Ureter (tissue), 1 donor: Measurements from ENCODE around the gene RNF31. TPM values are rescaled to one million over a fixed set of nuclear protein-coding genes. Genes with fewer than 3 reads are reported as not detected.
A peak's percentile ranks its signal among the peaks of the same experiment; 100 is the strongest.
"Not testable (repeated sequence)": the region's sequence is repeated elsewhere in the genome, so short reads cannot be mapped to it uniquely, and the experiment has no call there.

Experiments
- DNase-seq: peaks from one replicate; pipeline ENCODE4 v3.0.0-alpha.2; 2020; ENCODE audit warnings: low spot score
- total RNA-seq: library from RNA; stranded (reverse); gene quantifications from one replicate; pipeline ENCODE4 v1.2.4, GENCODE V29; 2023
- donor health status: DM: yes; HTN: yes; CAD: no.

Gene RNF31
- 86.6 TPM for total RNA-seq

- DNase-seq = peak; percentile 99
Measured at GRCh38 chr14:24146978-24147760, at the start of gene RNF31. TSS of gene RNF31 (plus strand) at chr14:24147498. CDS start at chr14:24147699, 201 bp downstream.

DNA sequence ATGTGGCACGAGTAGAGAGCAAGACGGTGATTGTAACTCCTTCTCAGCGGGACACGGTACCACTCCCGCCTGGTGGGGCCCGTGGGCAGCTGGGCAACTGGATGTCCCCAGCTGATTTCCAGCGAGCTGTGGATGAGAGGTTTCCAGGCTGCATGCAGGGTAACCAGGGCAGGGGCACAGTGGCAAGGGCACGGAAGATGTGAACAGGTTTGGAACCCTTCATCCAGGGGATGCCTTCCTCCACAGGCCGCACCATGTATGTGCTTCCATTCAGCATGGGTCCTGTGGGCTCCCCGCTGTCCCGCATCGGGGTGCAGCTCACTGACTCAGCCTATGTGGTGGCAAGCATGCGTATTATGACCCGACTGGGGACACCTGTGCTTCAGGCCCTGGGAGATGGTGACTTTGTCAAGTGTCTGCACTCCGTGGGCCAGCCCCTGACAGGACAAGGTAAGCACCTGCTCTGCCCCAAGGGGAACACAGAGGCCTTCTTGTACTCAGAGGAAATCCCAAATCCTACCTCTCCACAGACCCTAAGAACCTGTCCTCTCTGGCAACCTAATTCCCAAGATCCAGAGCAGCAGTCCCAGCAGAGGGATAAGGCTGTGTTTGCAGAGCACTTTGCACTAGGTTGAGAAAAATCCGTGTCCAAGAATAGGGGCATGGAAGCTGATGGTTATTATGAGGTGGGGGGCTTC lies 48.9 kb upstream of the RNF31 start:
- no peak for DNase-seq

DNA sequence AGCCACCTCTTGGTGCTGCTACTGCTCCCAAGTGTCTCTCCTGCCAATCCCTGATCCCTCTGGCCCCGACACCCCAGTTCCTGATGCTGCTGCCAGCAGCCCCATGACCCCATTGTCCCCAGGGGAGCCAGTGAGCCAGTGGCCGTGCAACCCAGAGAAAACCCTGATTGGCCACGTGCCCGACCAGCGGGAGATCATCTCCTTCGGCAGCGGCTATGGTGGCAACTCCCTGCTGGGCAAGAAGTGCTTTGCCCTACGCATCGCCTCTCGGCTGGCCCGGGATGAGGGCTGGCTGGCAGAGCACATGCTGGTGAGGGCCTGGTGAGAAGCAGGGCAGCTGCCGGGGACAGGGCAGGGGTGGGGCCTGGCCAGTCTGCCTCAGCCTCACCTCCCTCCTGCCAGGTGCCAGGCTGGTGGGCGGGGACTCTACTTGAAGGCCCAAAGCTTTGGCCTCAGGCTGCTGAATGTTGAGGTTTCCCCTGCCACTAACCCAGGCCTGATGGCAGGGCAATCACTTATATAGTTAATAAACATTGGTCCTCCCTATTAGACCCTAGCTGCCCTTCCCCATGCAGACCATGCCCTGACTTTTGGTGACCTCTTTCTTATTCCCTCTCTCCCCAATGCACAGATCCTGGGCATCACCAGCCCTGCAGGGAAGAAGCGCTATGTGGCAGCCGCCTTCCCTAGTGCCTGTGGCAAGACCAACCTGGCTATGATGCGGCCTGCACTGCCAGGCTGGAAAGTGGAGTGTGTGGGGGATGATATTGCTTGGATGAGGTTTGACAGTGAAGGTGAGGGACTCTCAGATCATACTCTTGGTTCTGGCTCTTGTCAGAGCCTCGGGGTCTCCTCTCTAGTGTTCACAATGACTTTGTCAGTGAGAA lies 48.1 kb upstream of the RNF31 start:
- DNase-seq = no peak

GRCh38 chr14:24100197-24100981 lies 46.9 kb upstream of the RNF31 start:
- no peak for DNase-seq

GRCh38 chr14:24100982-24101494 lies 46.3 kb upstream of the RNF31 start:
- DNase-seq = no peak

GRCh38 chr14:24102357-24103048 lies 44.8 kb upstream of the RNF31 start:
- no peak for DNase-seq

DNA sequence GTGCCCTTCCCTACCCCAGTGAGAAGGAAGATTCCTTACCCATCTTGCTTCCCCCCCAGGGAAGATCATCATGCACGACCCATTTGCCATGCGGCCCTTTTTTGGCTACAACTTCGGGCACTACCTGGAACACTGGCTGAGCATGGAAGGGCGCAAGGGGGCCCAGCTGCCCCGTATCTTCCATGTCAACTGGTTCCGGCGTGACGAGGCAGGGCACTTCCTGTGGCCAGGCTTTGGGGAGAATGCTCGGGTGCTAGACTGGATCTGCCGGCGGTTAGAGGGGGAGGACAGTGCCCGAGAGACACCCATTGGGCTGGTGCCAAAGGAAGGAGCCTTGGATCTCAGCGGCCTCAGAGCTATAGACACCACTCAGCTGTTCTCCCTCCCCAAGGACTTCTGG lies 43.8 kb upstream of the RNF31 start:
- no peak for DNase-seq

DNA sequence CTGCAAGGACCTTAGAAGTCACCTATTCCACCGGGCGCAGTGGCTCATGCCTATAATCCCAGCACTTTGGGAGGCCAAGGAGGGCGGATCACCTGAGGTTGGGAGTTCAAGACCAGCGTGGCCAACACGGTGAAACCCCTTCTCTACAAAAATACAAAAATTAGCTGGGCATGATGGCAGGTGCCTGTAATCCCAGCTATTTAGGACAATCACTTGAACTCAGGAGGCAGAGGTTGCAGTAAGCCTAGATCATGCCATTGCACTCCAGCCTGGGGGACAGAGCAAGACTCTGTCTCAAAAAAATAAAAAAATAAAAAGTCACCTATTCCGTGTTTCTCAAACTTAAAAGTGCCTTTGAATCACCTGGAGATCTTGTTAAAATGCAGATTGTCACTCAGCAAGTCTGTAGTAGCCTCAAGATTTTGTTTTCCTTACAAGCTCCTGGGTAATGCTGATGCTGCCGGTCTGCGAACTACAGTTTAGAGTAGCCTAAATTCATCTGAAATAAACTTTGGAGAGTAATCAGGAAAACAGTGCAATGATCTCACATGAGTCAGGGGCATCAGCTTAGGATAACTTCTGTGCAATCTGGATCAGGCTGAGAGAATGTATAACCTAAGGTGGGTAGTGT lies 41.6 kb upstream of the RNF31 start:
- DNase-seq = not testable (repeated sequence)

DNA sequence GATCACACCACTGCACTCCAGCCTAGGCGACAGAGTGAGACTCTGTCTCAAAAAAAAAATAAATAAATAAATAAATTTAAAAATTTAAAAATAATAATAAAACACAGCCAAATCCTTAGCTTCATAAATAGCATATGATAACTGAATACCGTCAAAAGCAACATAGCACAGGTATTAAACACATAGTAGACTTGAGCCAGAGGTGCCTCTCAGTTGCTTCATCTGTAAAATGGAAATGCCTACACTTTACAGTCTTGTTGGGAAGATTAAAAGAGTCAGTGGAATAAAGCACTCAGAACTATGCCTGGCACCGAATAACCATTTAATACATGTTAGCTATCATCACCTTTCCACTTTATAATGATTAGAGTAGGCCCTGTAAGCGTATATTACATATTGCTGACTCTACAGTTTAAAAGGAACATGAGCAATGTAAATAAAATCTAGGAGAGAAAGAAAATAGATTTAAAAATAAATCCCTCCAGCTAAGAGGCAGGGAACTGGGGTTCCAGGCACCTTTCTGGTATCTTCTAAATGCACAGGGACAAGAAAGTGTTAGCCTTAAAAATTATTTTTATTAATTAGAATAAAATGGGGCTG lies 40.5 kb upstream of the RNF31 start:
- DNase-seq = no peak

DNA sequence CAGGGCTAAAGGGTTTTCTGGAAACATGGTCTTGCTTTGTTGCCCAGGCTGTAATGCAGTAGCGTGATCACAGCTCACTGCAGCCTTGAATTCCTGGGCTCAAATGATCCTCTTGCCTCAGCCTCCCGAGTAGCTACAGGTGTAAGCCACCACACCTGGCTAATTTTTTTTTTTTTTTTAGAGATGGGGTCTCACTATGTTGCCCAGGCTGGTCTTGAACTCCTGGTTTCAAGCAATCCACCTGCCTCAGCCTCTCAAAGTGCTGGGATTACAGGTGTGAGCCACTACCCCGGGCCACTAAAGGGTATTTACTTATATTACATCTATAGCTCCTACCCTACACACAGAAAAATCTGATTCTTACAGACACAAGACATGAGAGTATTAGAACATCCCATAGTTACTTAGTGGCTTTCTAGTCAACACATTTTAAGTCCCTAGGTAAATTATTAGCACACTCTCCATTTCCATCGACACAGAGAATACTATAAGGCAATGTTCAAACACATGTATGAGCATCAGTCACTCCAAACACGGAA lies 38.9 kb upstream of the RNF31 start:
- no peak for DNase-seq

GRCh38 chr14:24110060-24110459 lies 37.2 kb upstream of the RNF31 start:
- no peak for DNase-seq

- DNase-seq = no peak
Measured at GRCh38 chr14:24110523-24110922, 36.8 kb upstream of the RNF31 start.

DNA sequence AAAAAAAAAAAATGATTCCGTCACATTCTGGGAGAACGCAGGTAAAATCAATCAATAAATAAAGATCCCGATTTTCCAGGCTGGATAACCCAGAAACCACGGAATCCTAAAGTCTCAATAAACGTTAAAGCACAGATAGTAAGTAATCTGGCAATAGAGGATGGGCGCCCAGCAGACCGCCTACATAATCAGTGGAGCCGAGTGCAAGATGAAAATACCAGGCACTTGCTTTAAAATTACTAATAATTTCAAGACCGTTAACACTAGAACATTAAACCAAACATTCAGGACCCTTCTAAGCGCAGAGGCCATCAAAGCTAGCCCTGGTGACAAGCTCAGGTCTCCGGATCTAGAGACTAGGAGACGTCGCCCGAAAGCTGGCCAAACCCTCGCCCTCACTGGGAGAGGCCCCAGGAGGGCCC lies 33.9 kb upstream of the RNF31 start:
- no peak for DNase-seq

GRCh38 chr14:24113801-24114531 lies 33.3 kb upstream of the RNF31 start:
- peak; percentile 89 for DNase-seq

DNA sequence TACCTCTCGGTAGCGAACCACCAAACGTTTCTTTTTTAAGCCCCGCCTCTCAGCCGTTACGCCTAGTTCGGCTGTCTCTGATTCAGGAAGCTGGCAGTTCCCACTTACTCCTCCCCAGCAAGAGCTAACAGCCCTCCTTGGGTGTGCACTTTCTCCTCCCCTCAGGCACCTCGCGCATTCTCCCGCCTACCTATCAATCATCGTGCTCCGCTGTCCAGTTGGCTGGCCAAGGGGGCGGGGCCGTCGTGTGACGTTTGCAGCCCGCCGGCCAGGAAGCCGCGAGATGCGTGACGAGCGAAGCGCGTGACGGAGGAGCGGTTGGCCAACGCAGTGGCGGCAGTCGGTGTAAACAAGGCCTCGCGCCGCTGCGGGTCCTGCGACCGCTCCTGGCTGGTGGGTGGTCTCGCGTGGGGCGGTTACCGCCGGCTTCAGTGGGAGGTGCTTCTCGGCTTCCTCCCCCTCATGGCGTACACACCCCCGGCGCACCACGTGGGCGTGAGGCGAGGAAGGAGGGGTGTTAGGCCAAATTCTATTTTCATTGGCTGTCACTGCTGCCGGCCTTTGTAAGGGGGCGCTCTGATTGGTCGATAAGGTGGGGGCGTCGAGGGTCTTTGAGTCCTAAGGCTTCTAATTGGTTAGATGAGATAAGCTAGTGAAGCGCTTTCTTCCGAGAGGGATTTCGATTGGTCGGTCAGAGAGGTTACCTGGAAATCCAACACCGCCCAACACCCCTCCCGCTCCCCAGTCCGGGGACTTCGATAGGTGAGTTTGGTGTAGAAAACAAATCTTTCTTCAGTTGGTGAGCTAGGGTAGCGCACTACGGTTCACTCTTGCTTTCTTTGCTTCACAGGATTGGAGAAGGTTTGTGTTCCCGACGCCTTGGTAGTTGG lies 32.5 kb upstream of the RNF31 start, which contains the start of the genes DCAF11 and NRL:
Gene DCAF11 (plus strand): TSS at position 246 of the 890 bp plus-strand sequence. CDS start 818 bp downstream, outside the sequence.
Gene NRL (minus strand): TSS at position 418 of the 890 bp plus-strand sequence. CDS start 32,101 bp downstream, outside the sequence.
- peak; percentile 99 for DNase-seq

DNA sequence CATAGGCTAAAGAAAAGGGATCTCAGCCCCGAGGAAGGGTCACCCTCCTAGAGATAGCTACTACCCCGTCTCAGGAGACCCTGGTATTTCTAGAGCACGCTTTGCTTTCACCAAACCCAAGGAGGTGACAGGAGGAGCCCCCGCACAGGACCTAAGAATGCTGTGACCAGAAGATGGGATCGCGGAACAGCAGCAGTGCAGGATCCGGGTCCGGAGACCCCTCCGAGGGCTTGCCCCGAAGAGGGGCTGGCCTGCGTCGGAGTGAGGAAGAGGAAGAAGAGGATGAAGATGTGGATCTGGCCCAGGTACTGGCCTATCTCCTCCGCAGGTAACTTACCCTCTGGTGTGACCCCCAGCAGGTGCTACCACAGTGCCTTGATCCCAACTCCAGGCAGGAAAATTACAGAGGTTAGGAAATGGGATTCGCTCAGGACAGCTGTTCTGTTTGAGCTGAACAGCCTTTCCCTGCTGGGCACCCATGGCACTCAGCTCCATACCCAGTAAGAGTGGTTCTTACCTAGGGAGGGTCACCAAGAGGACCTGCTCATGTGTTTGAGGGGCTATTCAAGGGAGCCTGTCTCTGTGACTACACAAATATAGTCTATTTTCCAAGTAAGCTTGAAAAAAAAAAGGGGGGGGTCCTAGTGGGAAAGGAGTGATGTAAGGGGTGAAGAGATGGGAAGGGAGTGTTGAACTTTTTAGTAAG lies 31.7 kb upstream of the RNF31 start:
- no peak for DNase-seq
